Stimulated activated naive B cell treated with anti-CD40 and anti-IgM and Interleukin-4, amounts not matched to agents 10 μg/mL and 1 μg/mL and 100 μg/mL, for 72 hours (primary cell): ENCODE data around the gene GPA33.
A peak's percentile ranks its signal among the peaks of the same experiment; 100 is the strongest.

ENCODE experiments used
- ATAC-seq, 2 donors: fragments of 150-1000 bp; cut with Tn5 transposase; replicated peaks; 2 replicates each; pipeline ENCODE4 v1.10.0; 2021; ENCODE audit warnings: moderate library complexity in 1 of 2
- DNase-seq: peaks from one replicate; pipeline ENCODE4 v3.0.0; 2021
- H3K27ac Mint-ChIP-seq: one replicate; pipeline ENCODE4 v1.8.0; 2022; ENCODE audit warnings: mild to moderate bottlenecking, mixed read lengths
- H3K27me3 Mint-ChIP-seq, 2 donors: one replicate each; pipeline ENCODE4 v1.8.0; 2022; ENCODE audit warnings: mixed read lengths in 2 of 2
- H3K36me3 Mint-ChIP-seq, 2 donors: one replicate each; pipeline ENCODE4 v1.8.0; 2022; ENCODE audit warnings: mixed read lengths in 2 of 2, mild to moderate bottlenecking in 1 of 2
- H3K4me1 Mint-ChIP-seq, 2 donors: one replicate each; pipeline ENCODE4 v1.8.0; 2022; ENCODE audit warnings: mixed read lengths in 2 of 2, mild to moderate bottlenecking in 1 of 2
- H3K4me3 Mint-ChIP-seq, 2 donors: one replicate each; pipeline ENCODE4 v1.8.0; 2022; ENCODE audit warnings: mild to moderate bottlenecking in 2 of 2, mixed read lengths in 2 of 2, moderate library complexity in 1 of 2
- H3K9me3 Mint-ChIP-seq, 2 donors: one replicate each; pipeline ENCODE4 v1.8.0; 2022; ENCODE audit warnings: mixed read lengths in 2 of 2, mild to moderate bottlenecking in 1 of 2

The GPA33 gene

GRCh38 chr1:167126317-167126716, 36.1 kb upstream of the GPA33 start:
- Mint-ChIP-seq H3K27ac (no peak overlapping the region), H3K36me3 (no peaks in the 10 kb centered on the region), H3K4me1 (peaks cover under 1 to 6% of the 10 kb centered on the region in 2 donors), H3K4me3 (no peak overlapping the region), H3K27me3 (peaks cover 43 to 57% of the 10 kb centered on the region in 2 donors), H3K9me3 (no peaks in the 10 kb centered on the region)
- DNase-seq (no peak), ATAC-seq (no peak)

DNA sequence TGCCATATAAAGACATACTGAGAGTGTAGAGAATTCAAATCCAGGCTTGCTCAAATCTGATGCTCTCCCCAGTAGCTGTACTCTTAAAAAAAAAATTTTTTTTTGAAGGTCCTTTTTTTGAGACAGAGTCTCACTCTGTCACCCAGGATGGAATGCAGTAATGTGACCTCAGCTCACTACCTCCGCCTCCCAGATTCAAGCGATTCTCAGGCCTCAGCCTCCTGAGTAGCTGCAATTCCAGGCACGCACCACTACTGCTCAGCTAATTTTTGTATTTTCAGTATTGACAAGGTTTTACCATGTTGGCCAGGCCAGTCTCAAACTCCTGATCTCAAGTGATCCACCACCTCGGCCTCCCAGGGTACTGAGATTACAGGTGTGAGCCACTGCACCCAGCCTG, 32.4 kb upstream of the GPA33 start:
- Mint-ChIP-seq H3K4me3 (no peak overlapping the region), H3K36me3 (no peaks in the 10 kb centered on the region), H3K9me3 (no peaks in the 10 kb centered on the region), H3K27me3 (peaks cover 50 to 58% of the 10 kb centered on the region in 2 donors), H3K27ac (no peak overlapping the region), H3K4me1 (peaks cover 2 to 12% of the 10 kb centered on the region in 2 donors)
- ATAC-seq (no peak), DNase-seq (no peak)

- peak overlapping the region; percentile 4 for H3K27ac Mint-ChIP-seq
- no peaks in the 10 kb centered on the region for H3K36me3 Mint-ChIP-seq
- peaks cover 2 to 12% of the 10 kb centered on the region in 2 donors for H3K4me1 Mint-ChIP-seq
- H3K9me3 Mint-ChIP-seq, result no peaks in the 10 kb centered on the region
- DNase-seq (no peak), ATAC-seq (no peak)
- H3K27me3 Mint-ChIP-seq, result peaks cover 47 to 54% of the 10 kb centered on the region in 2 donors
- no peak overlapping the region for H3K4me3 Mint-ChIP-seq
Observed at GRCh38 chr1:167122121-167122480, 31.9 kb upstream of the GPA33 start.

- Mint-ChIP-seq H3K4me1 (peaks cover 2 to 12% of the 10 kb centered on the region in 2 donors), H3K27ac (peak overlapping the region; percentile 4), H3K4me3 (peak overlapping the region; percentile 84 to 86), H3K9me3 (no peaks in the 10 kb centered on the region), H3K36me3 (no peaks in the 10 kb centered on the region), H3K27me3 (peaks cover 44 to 48% of the 10 kb centered on the region in 2 donors)
- ATAC-seq, result peak; percentile 57 to 59
- DNase-seq, result no peak
Observed at GRCh38 chr1:167121375-167122120, 31.4 kb upstream of the GPA33 start.

- DNase-seq (no peak), ATAC-seq (peak in 1 of 2 donors; percentile 54)
- H3K4me3 Mint-ChIP-seq, result peak overlapping the region; percentile 84 to 86
- peaks cover 38 to 42% of the 10 kb centered on the region in 2 donors for H3K27me3 Mint-ChIP-seq
- H3K9me3 Mint-ChIP-seq, result no peaks in the 10 kb centered on the region
- no peak overlapping the region for H3K27ac Mint-ChIP-seq
- H3K4me1 Mint-ChIP-seq, result peaks cover 4 to 12% of the 10 kb centered on the region in 2 donors
- no peaks in the 10 kb centered on the region for H3K36me3 Mint-ChIP-seq
Observed at GRCh38 chr1:167120899-167121298, 30.7 kb upstream of the GPA33 start.

DNA sequence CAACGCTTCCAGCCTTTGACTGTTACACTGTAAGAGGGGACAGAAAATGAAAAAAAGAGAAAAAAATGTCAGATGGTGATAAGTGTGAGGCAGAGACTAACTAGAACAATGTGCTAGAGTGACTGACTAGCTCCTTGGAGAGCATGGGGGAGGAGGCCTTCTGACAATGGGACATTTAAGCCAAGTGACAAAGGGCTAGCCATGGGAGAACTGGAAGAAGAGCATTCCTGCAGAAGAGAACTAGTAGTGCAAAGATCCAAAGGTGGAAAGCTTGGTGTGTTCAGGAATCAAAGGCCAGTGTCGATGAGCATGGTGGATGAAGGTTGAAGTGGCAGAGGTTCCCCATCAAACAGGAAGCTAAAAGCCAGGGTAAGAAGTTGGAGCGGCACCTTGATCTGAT, 29.5 kb upstream of the GPA33 start:
- H3K9me3 Mint-ChIP-seq, result no peaks in the 10 kb centered on the region
- ATAC-seq, result no peak
- no peak overlapping the region for H3K27ac Mint-ChIP-seq
- H3K4me1 Mint-ChIP-seq, result peaks cover 9 to 20% of the 10 kb centered on the region in 2 donors
- DNase-seq, result no peak
- H3K4me3 Mint-ChIP-seq, result no peak overlapping the region
- peaks cover 33 to 41% of the 10 kb centered on the region in 2 donors for H3K27me3 Mint-ChIP-seq
- no peaks in the 10 kb centered on the region for H3K36me3 Mint-ChIP-seq

DNA sequence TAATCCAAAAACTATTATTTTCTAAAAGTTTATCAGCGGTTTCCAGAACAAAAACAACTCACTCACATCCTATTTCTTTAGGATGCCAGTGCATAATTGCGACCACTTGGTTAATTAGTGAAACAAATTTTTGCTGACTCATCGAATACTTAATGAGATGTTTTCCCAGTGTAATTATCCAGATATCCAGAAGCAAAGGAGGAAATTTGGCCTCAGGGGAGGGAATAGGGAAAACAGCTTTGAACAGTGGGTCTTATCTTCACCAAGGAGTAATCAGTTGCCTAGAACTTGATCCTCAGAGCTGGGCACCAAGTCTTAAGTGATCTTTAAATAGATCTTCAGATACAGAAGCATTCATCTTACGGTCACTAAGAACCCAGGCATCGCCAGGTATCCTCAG, 28.0 kb upstream of the GPA33 start:
- Mint-ChIP-seq H3K27ac (no peak overlapping the region), H3K36me3 (no peaks in the 10 kb centered on the region), H3K27me3 (peaks cover 33 to 40% of the 10 kb centered on the region in 2 donors), H3K4me1 (peaks cover 13 to 26% of the 10 kb centered on the region in 2 donors), H3K9me3 (no peaks in the 10 kb centered on the region), H3K4me3 (no peak overlapping the region)
- ATAC-seq (no peak), DNase-seq (no peak)

GRCh38 chr1:167117225-167117624, 27.0 kb upstream of the GPA33 start:
- no peaks in the 10 kb centered on the region for H3K9me3 Mint-ChIP-seq
- no peak overlapping the region for H3K4me3 Mint-ChIP-seq
- H3K36me3 Mint-ChIP-seq, result no peaks in the 10 kb centered on the region
- DNase-seq (no peak), ATAC-seq (no peak)
- peaks cover 13 to 26% of the 10 kb centered on the region in 2 donors for H3K4me1 Mint-ChIP-seq
- peaks cover 31 to 36% of the 10 kb centered on the region in 2 donors for H3K27me3 Mint-ChIP-seq
- H3K27ac Mint-ChIP-seq, result no peak overlapping the region

- no peaks in the 10 kb centered on the region for H3K9me3 Mint-ChIP-seq
- no peak for DNase-seq
- H3K36me3 Mint-ChIP-seq, result no peaks in the 10 kb centered on the region
- no peak overlapping the region for H3K27ac Mint-ChIP-seq
- H3K4me1 Mint-ChIP-seq, result peaks cover 11 to 18% of the 10 kb centered on the region in 2 donors
- no peak for ATAC-seq
- H3K27me3 Mint-ChIP-seq, result peaks cover 22 to 25% of the 10 kb centered on the region in 2 donors
- H3K4me3 Mint-ChIP-seq, result no peak overlapping the region
Observed at GRCh38 chr1:167116174-167116573, 26.0 kb upstream of the GPA33 start.

- Mint-ChIP-seq H3K36me3 (peaks cover 0 to 2% of the 10 kb centered on the region in 2 donors), H3K4me3 (no peak overlapping the region), H3K27ac (no peak overlapping the region), H3K9me3 (peaks cover under 1 to 5% of the 10 kb centered on the region in 2 donors), H3K4me1 (peaks cover 12 to 17% of the 10 kb centered on the region in 2 donors), H3K27me3 (peaks cover 19 to 23% of the 10 kb centered on the region in 2 donors)
- no peak for DNase-seq
- no peak for ATAC-seq
Observed at GRCh38 chr1:167115655-167116054, 25.5 kb upstream of the GPA33 start.

DNA sequence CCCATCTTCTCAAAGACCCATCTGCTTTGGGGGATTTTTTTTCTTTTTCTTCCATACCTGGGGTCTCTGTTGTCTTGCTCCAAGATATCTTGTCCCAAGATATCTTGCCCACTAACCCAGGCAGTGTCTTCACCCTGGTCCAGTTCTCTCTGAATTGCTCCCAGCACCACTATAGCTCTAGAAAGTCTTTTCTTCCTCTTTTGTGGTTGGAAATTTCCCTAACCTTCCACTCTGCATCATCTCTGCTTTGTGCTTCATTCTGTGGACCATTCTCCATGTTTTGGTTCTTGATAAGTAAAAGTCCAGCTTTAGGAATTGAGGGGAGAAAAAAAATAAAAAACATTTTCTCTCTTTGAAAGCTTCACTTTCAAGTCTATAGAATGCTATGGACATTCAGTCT, 24.5 kb upstream of the GPA33 start:
- DNase-seq (no peak), ATAC-seq (peak; percentile 78 to 90)
- H3K4me1 Mint-ChIP-seq, result peaks cover 21 to 27% of the 10 kb centered on the region in 2 donors
- no peak overlapping the region for H3K4me3 Mint-ChIP-seq
- H3K27ac Mint-ChIP-seq, result no peak overlapping the region
- peaks cover 4 to 11% of the 10 kb centered on the region in 2 donors for H3K36me3 Mint-ChIP-seq
- H3K27me3 Mint-ChIP-seq, result peaks cover 13 to 18% of the 10 kb centered on the region in 2 donors
- peaks cover 10 to 14% of the 10 kb centered on the region in 2 donors for H3K9me3 Mint-ChIP-seq

DNA sequence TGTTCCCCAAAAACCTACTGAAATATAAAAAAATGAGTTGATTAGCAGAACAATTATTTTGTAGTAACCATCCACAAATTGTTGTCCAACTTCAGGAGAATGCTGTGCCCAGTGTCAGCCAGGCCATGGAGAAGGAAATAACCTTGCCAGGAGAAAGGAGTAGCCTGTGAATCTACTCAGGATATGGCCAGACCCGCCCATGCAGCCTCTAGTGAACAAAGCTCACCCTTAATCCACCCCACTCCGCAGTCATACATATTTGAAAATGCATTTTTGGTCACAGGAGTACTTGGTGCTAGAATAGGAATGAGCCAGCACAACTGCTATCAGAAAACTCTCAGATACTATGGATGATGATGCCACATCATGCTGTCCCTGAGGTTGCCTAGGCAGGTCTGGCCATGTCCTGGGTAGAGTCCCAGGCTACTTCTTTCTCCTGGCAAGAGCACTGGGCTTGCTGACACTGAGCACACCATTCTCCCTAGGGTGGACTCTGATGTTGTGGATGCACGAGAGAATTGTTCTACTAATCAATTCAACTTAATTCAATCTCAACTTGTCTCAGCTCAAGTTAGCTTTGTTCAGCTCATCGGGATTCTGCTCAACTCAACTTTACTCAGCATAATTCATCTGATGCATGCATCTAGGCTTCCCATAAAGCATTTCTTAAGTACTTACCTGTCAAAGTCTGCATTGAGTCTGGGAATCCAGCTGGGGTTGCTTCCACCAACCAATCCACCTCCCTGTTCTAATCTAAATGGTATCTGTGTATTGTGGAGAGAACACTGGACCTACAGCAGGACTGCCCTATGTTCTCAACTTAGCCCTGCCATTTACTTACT, 21.9 kb upstream of the GPA33 start:
- Mint-ChIP-seq H3K27me3 (peaks cover 0 to 6% of the 10 kb centered on the region in 2 donors), H3K9me3 (peaks cover 10 to 15% of the 10 kb centered on the region in 2 donors), H3K4me3 (no peak overlapping the region), H3K27ac (no peak overlapping the region), H3K4me1 (peaks cover 36 to 41% of the 10 kb centered on the region in 2 donors), H3K36me3 (peaks cover 4 to 11% of the 10 kb centered on the region in 2 donors)
- DNase-seq (no peak), ATAC-seq (no peak)

DNA sequence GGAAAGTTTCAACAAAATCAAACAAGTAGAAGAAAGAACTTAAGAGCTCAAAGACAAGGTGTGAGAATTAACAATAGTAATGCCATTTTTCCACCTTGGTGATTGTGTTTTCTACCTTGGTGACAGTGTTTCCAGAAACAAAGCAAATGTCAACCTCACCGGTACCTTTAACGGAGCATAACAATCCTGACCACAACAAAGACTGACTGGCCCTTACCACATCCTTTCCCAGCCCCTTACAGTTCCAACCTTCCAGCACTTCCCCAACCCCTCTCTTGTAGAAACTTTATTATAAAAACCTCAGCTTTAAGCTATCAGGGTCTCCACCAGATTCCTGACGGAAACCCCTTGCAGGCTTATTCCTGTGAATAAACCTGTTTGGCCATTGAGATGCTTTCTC, 20.4 kb upstream of the GPA33 start:
- DNase-seq (no peak), ATAC-seq (peak; percentile 74 to 76)
- H3K9me3 Mint-ChIP-seq, result peaks cover 10 to 15% of the 10 kb centered on the region in 2 donors
- H3K4me1 Mint-ChIP-seq, result peaks cover 37 to 46% of the 10 kb centered on the region in 2 donors
- peak overlapping the region in 1 of 2 donors; percentile 22 for H3K4me3 Mint-ChIP-seq
- no peak overlapping the region for H3K27ac Mint-ChIP-seq
- peaks cover 0 to 5% of the 10 kb centered on the region in 2 donors for H3K27me3 Mint-ChIP-seq
- peaks cover 4 to 11% of the 10 kb centered on the region in 2 donors for H3K36me3 Mint-ChIP-seq

DNA sequence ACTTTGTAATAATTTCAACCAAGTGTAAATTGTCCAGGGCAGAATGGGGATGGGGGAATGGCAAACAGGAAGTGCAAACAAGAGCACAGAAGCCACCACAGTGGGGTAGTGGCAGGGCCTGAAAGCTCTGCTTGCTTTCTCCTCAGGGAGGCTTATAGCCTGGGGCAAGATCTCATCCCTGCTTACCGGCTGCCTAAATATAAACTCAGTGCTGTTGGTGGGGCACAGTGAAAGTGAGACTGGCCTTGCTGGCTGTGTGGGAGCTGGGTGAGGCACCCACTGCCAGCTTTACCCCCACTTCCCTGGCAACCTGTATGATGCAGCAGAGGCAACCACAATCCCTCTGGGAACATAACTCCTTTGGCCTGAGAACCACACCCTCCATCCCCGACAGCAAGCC, 18.9 kb upstream of the GPA33 start:
- Mint-ChIP-seq H3K4me3 (peak overlapping the region in 1 of 2 donors; percentile 10), H3K27ac (peak overlapping the region; percentile 57)
- ATAC-seq, result peak; percentile 64 to 70

More for the DNA sequence above, 18.9 kb upstream of the GPA33 start:
- H3K36me3 Mint-ChIP-seq, result peaks cover 4 to 11% of the 10 kb centered on the region in 2 donors
- H3K27me3 Mint-ChIP-seq, result peaks cover 0 to 4% of the 10 kb centered on the region in 2 donors
- H3K9me3 Mint-ChIP-seq, result peaks cover 10 to 15% of the 10 kb centered on the region in 2 donors
- H3K4me1 Mint-ChIP-seq, result peaks cover 40 to 46% of the 10 kb centered on the region in 2 donors
- no peak for DNase-seq
